ENCODE results near the gene KHDC3L.
"Not testable (repeated sequence)": the region's sequence is repeated elsewhere in the genome, so short reads cannot be mapped to it uniquely, and the experiment has no call there.

DNA sequence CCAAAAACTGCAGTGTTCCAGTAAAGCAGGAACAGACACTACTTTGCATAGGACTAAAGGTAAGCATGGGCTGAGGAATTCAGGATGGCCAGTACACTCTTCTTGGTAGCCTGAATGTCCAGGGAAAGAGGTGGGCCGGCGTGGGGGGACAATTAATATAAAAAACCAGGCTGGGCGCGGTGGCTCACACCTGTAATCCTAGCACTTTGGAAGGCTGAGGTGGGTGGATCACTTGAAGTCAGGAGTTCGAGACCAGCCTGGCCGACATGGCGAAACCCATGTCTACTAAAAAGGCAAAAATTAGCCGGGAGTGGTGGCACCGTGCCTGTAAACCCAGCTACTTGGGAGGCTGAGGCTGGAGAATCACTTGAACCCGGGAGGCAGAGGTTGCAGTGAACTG is 19.1 kb downstream of the KHDC3L start:
- TF ChIP-seq, protein P1, sequence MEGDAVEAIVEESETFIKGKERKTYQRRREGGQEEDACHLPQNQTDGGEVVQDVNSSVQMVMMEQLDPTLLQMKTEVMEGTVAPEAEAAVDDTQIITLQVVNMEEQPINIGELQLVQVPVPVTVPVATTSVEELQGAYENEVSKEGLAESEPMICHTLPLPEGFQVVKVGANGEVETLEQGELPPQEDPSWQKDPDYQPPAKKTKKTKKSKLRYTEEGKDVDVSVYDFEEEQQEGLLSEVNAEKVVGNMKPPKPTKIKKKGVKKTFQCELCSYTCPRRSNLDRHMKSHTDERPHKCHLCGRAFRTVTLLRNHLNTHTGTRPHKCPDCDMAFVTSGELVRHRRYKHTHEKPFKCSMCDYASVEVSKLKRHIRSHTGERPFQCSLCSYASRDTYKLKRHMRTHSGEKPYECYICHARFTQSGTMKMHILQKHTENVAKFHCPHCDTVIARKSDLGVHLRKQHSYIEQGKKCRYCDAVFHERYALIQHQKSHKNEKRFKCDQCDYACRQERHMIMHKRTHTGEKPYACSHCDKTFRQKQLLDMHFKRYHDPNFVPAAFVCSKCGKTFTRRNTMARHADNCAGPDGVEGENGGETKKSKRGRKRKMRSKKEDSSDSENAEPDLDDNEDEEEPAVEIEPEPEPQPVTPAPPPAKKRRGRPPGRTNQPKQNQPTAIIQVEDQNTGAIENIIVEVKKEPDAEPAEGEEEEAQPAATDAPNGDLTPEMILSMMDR (IDR thresholded peaks at IDR 0.05; ENCODE audit: low read depth, low read length), result not testable (repeated sequence)
- not testable (repeated sequence) for TF ChIP-seq EZH2phosphoT487 (IDR thresholded peaks at IDR 0.05; ENCODE audit: low read depth)

Measured in OCI-LY3 (cell line).